Vagina (tissue), 2 donors: ENCODE data around the gene SEC24D. TPM values are rescaled to one million over a fixed set of nuclear protein-coding genes. Genes with fewer than 3 reads are reported as not detected.

ENCODE experiments used
- DNase-seq, 2 donors: peaks; one replicate each; pipeline ENCODE4 v3.0.0-alpha.2; 2017; ENCODE audit errors: extremely low spot score in 2 of 2
- H3K27ac ChIP-seq: fragments of 200-600 bp; sonication (generic); one replicate; pipeline ENCODE4 v1.5.1; 2019
- H3K27me3 ChIP-seq: fragments of 200-600 bp; sonication (generic); one replicate; pipeline ENCODE4 v1.5.1; 2019
- H3K36me3 ChIP-seq, 2 donors: fragments of 200-600 bp; sonication (generic); one replicate each; pipeline ENCODE4 v1.5.1; 2017 to 2019
- H3K4me1 ChIP-seq: fragments of 200-600 bp; sonication (generic); one replicate; pipeline ENCODE4 v1.5.1; 2019
- H3K4me3 ChIP-seq, 2 donors: fragments of 200-600 bp; sonication (generic); 1 replicate in 1 of 2; 2 replicates in 1 of 2; pipeline ENCODE4 v1.5.1; 2016 to 2019
- H3K9me3 ChIP-seq: fragments of 200-600 bp; sonication (generic); one replicate; pipeline ENCODE4 v1.5.1; 2019
- POLR2A ChIP-seq, 2 donors: fragments of 450-650 bp; IDR thresholded peaks; one replicate each; pipeline ENCODE4 v1.6.1; 2017; ENCODE audit warnings: antibody characterized with exemption in 2 of 2, mild to moderate bottlenecking in 2 of 2, moderate library complexity in 2 of 2
- POLR2AphosphoS5 ChIP-seq, 2 donors: sonication (generic); formaldehyde crosslinking; IDR thresholded peaks; one replicate each; pipeline ENCODE4 v1.9.0; 2017; ENCODE audit warnings: antibody characterized with exemption in 2 of 2, mild to moderate bottlenecking in 2 of 2, low read depth in 1 of 2; ENCODE audit not compliant: insufficient read depth in 1 of 2
- intact Hi-C: fragments of 100-400 bp; cut with DNase I; formaldehyde crosslinking; loops from one replicate; pipeline ENCODE4 v1.15.1; 2023
- total RNA-seq: library from RNA; depleted of rRNA; stranded (reverse); fragments of >200 nt; gene quantifications from one replicate; pipeline ENCODE4 v1.2.3, GENCODE V29; 2016
- TF ChIP-seq, protein P1 (sequence below), 3 experiments: fragments of 450-650 bp in 2 of 3; fragments of 200-600 bp in 1 of 3; sonication (generic) in 1 of 3; IDR thresholded peaks; one replicate each; pipeline ENCODE4 v1.5.1; 2017 to 2019; ENCODE audit warnings: antibody characterized with exemption in 3 of 3, mild to moderate bottlenecking in 2 of 3, moderate library complexity in 2 of 3

The SEC24D gene
- total RNA-seq, 1 donor from 2014 or later: 24.1 TPM

DNA sequence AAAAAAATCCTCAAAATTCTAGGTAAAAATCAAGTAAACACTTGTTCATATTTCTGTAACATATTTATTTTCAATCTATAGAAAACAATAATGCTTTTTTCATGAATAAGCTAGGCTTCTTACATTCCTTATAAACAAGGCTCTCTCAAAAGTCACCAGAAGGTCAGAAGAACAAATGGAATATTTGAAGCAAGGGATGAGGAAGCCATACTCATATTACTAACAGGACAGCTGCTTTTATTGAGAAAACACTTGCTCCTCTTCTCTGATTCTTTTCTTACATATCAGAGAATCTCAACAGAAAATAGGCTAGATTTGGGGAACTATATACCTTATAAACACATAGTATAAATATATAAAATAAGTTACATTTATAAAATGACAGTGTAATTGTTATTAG, 82.8 kb downstream of the SEC24D start:
- DNase-seq: no peak
- Histone ChIP-seq H3K4me3 (no peak overlapping the region), H3K9me3 (no peaks in the 10 kb centered on the region), H3K27me3 (no peaks in the 10 kb centered on the region), H3K36me3 (peaks cover 0 to 12% of the 10 kb centered on the region in 2 donors), H3K4me1 (peaks cover 66% of the 10 kb centered on the region), H3K27ac (peak overlapping the region; percentile 89)
- TF ChIP-seq POLR2AphosphoS5 (IDR thresholded peaks at IDR 0.05; ENCODE audit: insufficient read depth in 1 of 2, low read depth in 1 of 2) (no peak), POLR2A (IDR thresholded peaks at IDR 0.05) (no peak)
- TF ChIP-seq, protein P1, sequence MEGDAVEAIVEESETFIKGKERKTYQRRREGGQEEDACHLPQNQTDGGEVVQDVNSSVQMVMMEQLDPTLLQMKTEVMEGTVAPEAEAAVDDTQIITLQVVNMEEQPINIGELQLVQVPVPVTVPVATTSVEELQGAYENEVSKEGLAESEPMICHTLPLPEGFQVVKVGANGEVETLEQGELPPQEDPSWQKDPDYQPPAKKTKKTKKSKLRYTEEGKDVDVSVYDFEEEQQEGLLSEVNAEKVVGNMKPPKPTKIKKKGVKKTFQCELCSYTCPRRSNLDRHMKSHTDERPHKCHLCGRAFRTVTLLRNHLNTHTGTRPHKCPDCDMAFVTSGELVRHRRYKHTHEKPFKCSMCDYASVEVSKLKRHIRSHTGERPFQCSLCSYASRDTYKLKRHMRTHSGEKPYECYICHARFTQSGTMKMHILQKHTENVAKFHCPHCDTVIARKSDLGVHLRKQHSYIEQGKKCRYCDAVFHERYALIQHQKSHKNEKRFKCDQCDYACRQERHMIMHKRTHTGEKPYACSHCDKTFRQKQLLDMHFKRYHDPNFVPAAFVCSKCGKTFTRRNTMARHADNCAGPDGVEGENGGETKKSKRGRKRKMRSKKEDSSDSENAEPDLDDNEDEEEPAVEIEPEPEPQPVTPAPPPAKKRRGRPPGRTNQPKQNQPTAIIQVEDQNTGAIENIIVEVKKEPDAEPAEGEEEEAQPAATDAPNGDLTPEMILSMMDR (IDR thresholded peaks at IDR 0.05): no peak
- intact Hi-C loops: no loop called here

DNA sequence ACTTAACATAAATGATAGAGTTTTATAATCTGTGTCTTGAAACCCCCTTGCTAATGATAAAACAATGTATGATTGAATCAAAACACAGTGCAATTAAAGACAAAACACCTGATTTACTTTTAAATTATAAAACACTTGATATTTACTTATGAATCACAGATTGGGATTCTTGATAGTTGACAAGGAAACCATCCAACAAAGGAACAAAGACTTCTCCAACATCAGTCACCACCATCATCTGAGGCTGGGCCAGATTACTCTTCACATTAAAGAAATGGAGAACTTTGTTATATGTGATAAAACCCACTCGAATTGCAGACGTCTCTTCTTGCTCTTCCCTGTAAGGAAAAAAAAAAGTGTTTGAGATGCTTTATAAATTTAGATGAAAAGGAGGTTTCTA, 83.4 kb downstream of the SEC24D start:
- Histone ChIP-seq H3K4me1 (peaks cover 63% of the 10 kb centered on the region), H3K4me3 (no peak overlapping the region), H3K27ac (no peak overlapping the region), H3K27me3 (no peaks in the 10 kb centered on the region), H3K9me3 (no peaks in the 10 kb centered on the region), H3K36me3 (peaks cover 0 to 12% of the 10 kb centered on the region in 2 donors)
- no peak for DNase-seq
- TF ChIP-seq POLR2AphosphoS5 (IDR thresholded peaks at IDR 0.05; ENCODE audit: insufficient read depth in 1 of 2, low read depth in 1 of 2) (no peak), POLR2A (IDR thresholded peaks at IDR 0.05) (no peak)
- TF ChIP-seq, protein P1 (IDR thresholded peaks at IDR 0.05): no peak
- intact Hi-C loops: no loop called here

DNA sequence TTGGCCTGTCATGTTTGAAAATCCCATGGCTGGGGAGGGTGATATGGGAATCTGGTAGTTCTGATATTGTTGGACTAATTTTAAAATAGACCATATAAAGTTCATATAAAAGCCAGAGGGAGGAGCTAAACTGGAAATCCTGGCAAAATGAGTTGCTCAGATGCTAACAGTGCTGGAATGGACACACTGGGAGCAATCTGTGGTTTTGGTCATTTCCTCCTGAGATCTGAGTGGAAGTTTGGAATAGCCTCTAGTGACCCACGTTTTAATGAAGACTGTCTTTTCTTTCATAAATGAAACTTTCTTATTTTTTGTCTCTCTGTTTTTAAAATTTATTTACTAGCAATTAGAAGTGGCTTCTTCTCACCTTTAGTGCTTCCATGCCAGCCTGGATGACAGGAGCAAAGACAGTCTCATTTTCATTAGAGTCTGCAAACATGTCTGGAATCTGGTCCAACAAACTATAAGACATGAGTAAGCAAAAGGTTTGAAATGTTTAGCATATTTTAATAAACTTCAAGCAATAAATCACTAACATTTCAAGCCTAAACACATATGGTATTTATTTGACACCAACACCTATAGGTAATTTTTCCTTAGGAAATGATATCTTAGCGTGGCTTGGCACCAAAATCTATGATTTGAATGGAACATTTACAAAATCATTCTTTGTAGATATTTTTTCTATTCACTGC, 84.2 kb downstream of the SEC24D start:
- Histone ChIP-seq H3K36me3 (peaks cover 0 to 12% of the 10 kb centered on the region in 2 donors), H3K4me1 (peaks cover 57% of the 10 kb centered on the region), H3K27me3 (no peaks in the 10 kb centered on the region), H3K4me3 (no peak overlapping the region), H3K9me3 (no peaks in the 10 kb centered on the region), H3K27ac (peak overlapping the region; percentile 9)
- TF ChIP-seq, protein P1 (IDR thresholded peaks at IDR 0.05): no peak
- no peak for TF ChIP-seq POLR2AphosphoS5 (IDR thresholded peaks at IDR 0.05; ENCODE audit: insufficient read depth in 1 of 2, low read depth in 1 of 2)
- no peak for TF ChIP-seq POLR2A (IDR thresholded peaks at IDR 0.05)
- no peak for DNase-seq
- intact Hi-C loops: no loop called here

DNA sequence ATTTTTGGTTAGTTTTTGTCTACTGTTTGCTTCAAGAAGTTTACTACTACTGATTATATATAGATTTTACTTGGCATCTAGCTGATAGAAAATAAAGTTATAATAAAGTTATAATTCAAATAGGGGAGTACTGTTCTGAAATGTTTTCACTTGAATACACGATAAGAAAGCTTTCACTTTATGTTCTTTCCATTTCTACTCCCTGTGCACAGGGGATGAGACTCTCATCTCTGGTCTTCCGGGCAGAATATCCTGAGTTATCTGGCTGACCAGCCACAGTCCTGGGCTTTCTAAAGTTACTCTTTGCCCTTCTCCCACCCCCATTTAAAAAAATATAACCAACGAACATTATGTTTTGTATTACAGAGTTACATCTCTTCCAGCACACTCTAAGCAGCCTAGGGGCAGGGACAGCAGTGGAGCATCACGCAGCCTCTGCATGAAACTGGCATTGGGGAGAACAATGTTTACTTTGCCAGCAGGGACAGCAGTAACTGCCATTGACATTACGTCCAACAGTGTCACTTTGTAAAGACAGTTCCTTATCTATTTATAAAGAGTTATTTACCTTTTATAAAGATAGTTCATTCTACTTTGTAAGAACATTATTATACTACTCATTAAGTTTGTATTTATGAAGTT, 86.5 kb downstream of the SEC24D start:
- Histone ChIP-seq H3K27me3 (no peaks in the 10 kb centered on the region), H3K4me1 (peaks cover 50% of the 10 kb centered on the region), H3K27ac (no peak overlapping the region), H3K9me3 (no peaks in the 10 kb centered on the region), H3K36me3 (peaks cover 0 to 12% of the 10 kb centered on the region in 2 donors), H3K4me3 (no peak overlapping the region)
- intact Hi-C loops: loop anchor here (10.0 kb wide), 1 partner anchor 535 kb away; no protein-coding TSS in a partner anchor
- no peak for DNase-seq
- TF ChIP-seq, protein P1 (IDR thresholded peaks at IDR 0.05): no peak
- TF ChIP-seq POLR2A (IDR thresholded peaks at IDR 0.05): no peak
- no peak for TF ChIP-seq POLR2AphosphoS5 (IDR thresholded peaks at IDR 0.05; ENCODE audit: insufficient read depth in 1 of 2, low read depth in 1 of 2)
